Lower leg skin (tissue), 3 donors: ENCODE results near the gene TGFBI.

Experiments used
- CTCF ChIP-seq, 3 donors: fragments of 450-650 bp; IDR thresholded peaks; one replicate each; pipeline ENCODE4 v1.5.1; 2016; ENCODE audit warnings: antibody characterized with exemption in 3 of 3, mild to moderate bottlenecking in 3 of 3, moderate library complexity in 2 of 3
- POLR2A ChIP-seq, 2 donors: fragments of 450-650 bp; IDR thresholded peaks; one replicate each; pipeline ENCODE4 v1.6.1; 2016 to 2017; ENCODE audit warnings: antibody characterized with exemption in 2 of 2, mild to moderate bottlenecking in 1 of 2, moderate library complexity in 1 of 2

- no peak for TF ChIP-seq CTCF (IDR thresholded peaks at IDR 0.05)
- no peak for TF ChIP-seq POLR2A (IDR thresholded peaks at IDR 0.05)
Measured at GRCh38 chr5:135980620-135981019, 48.2 kb upstream of the TGFBI start.
